Activated T-cell treated with anti-CD3 and anti-CD28 coated beads, Interleukin-2, amount 50 U/mL, for 1 hour (primary cell): Measurements from ENCODE around the gene ISL2.

Source experiments
- DNase-seq: peaks from one replicate; pipeline ENCODE4 v3.0.0-alpha.2; 2020

Gene ISL2

DNA sequence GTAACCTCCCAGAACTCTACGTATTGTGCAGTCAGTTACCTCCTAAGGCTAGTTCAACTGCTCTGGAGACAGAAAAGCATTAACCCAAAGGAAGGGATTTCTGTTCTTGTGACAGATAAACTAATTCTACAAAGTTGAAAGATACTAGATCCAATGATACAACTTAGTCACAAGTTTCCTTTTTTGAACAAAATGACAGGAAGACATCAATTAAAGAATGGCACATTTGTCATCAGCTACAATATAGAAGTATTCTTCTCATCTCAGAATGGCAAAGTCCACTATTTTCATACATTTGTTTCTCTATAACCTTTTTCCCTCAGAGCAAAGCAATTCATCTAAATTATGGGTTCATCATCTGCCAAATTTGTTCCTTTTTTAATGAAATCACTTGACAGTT lies 43.7 kb downstream of the ISL2 start:
- DNase-seq, result no peak

DNA sequence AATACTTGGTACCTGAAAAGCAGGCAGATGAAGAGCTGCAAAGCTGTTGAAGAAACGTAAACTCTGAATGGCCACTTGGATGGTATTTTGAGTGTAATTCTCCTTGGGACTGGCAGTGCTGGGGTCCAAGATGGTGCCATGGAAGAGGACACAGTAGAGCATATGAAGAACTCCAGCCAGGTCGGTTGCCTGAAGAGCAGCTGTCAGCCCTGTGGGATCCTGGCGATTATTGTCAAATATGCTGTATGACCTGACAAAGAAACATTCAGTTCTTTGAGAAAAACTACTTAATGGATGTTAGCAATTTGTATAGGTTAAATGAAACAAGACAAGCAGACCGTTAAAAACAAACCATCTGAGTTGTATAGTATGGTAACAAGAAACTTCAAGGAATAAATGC lies 44.8 kb downstream of the ISL2 start:
- no peak for DNase-seq

DNA sequence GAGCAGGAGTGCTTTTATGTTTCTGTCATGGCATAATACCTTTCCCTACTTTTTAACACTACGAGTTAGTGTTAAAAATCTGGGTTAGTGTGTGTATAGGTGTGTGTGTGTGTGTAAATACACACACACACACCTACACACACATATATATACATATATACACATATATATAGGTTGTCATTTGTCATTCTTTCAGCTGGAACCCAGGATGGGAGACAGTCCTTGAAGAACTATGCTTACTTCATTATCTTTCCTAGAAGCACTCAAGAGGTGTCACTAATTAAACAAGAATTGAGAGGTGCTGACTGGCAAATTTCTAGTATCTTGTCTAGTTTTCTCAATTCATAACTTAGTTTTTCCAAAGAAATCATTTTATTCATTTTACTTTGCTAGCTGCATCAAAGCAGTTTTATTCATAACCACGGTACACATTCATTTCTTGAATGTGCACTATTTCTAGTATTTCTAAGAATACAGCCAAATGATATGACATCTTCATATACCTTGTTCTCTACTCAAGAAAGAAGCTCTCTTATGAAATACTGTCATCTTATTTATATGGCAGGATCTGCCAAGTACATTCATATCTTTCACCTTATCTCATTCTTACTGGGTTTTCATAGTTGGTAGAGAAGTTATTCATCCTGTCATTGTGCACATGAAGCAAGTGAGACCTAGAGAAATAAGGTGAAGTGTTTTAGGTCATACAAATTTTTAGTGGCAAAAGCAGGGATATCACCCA lies 46.6 kb downstream of the ISL2 start:
- DNase-seq, result no peak

DNA sequence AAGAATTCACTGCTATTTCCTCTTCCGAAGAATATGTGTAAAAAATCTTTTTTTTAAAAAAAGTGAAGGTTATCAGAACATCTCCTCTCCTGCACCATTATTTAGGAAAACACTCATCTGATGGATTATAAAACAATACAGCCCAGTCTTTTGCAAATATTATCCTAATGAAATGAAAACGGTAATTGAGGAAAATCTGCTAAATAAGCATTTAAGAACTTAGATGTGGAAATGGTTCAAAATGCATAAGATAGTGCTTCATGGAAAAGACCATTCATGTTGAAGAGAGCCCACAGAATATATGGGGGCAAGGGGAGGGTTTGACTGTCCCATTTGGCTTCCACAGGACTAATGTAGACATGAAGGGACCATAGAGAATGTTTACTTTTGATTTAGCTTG lies 47.8 kb downstream of the ISL2 start:
- no peak for DNase-seq

DNA sequence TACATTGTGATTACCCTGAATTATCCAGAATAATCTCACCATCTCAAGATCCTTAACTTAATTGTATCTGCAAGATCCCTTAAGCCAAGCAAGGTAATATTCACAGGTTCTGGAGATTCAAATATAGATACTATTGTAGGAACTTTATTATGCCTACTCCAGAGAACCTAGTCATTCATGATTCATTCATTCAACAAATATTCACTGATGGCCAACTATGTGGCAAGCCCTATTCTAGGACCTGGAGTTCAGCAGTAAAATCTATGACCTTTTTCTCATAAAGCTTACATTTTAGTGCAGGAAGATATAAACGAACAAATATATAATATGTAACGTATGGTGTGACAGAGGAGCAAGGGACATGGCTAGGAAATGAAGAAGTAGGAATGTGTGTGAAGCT lies 49.6 kb downstream of the ISL2 start:
- no peak for DNase-seq

DNA sequence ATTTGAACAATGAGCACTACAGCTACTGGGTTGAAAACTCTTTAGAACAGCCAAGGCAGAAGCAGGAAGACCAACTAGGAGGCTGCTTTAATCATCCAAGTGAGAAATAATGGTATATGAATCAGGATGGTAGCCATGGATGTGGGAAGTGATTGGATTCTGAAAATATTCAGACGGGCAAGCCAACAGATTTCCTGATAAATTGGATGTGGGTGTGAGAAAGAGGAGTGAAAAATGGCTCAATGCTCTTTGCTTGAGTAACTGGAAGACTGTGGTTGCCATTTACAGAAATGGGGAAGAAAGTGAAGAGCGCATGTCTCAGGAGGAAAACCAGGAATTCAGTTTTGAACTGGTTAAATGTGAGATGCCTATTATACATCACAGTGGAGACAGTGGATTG lies 50.4 kb downstream of the ISL2 start:
- no peak for DNase-seq

DNA sequence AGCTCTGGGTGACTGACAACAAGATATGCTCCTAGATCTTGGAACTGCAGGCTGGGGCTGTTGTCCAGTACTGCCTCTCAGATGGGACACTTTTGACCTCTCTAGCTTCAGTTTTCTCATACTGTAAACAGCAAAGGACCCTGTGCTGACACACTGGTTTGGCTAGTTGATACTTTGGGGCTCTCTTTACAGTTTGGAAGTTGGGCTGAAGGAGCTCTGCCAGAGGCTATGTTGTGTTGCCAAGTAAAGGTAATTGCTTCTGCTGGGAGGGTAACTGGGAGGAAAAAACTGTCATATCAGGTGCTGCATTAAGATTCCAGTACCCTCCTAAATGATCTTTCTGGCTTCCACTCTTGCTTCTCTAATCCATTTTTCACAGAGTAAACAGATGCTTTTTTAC lies 54.0 kb downstream of the ISL2 start:
- DNase-seq, result no peak

DNA sequence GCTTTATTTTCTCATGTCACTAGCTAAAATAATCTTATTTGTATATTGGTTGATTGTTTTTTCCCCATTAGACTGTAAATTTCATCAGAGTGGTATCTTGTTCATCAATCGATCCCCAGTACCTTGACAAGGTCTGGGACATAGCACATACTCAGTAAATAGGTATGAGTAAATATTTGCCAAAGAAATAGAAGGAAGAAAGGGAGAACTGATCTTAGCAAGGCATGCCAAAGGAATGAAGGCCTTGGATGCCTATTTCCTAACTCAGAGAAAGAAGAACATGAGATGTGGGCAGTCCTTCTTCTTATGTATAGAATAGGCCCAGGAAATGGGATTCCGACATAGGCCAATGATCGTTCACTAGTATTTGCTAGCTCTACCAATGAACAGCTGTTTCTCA lies 54.7 kb downstream of the ISL2 start:
- DNase-seq, result no peak

DNA sequence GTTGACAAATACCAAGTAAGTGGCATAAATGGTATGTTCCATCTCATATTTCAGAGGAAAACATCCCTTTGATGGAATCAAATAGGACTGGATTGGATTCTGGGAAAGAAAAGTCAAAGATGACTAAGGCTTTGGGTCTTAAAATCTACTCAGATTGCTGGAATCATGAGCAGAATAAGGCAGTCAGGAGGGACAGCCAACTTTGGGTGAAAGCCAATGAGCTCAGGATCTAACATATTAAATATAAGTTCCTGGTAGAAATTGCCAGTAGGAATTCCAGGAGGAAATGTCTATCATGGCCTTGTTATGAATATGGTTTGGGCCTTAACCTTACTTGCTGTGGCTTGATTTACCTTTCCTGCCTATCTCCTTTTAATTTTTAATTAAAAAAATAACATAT lies 55.3 kb downstream of the ISL2 start:
- DNase-seq, result no peak
